ENCODE measurements around the gene BCAS1.

BCAS1 gene

DNA sequence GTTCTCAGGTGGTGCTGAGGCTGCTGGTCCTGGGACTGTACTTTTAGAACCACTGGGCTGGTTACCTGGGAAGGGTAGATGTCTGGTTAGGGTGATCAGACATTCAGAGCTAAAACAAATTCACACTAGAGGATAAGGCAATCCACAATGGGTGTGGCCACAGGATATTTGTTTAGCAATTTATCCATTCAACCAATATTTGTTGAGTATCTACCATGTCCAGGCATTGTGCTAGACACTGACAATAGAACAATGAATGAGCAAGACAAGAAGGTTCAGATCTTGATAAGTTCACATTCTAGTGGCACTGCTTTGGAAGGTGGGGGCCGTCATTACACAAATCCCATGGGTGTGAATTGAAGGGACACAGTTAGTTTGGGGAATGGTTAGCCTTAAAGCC, 131.7 kb downstream of the BCAS1 start:
- H3K27ac ChIP-seq (ENCODE audit: low read length) = no peak overlapping the region
- no peaks in the 10 kb centered on the region for H4K20me1 ChIP-seq (ENCODE audit: insufficient read depth, low read length)
- no peak overlapping the region for H3K4me3 ChIP-seq (ENCODE audit: low read length)
- TF ChIP-seq, protein P1, sequence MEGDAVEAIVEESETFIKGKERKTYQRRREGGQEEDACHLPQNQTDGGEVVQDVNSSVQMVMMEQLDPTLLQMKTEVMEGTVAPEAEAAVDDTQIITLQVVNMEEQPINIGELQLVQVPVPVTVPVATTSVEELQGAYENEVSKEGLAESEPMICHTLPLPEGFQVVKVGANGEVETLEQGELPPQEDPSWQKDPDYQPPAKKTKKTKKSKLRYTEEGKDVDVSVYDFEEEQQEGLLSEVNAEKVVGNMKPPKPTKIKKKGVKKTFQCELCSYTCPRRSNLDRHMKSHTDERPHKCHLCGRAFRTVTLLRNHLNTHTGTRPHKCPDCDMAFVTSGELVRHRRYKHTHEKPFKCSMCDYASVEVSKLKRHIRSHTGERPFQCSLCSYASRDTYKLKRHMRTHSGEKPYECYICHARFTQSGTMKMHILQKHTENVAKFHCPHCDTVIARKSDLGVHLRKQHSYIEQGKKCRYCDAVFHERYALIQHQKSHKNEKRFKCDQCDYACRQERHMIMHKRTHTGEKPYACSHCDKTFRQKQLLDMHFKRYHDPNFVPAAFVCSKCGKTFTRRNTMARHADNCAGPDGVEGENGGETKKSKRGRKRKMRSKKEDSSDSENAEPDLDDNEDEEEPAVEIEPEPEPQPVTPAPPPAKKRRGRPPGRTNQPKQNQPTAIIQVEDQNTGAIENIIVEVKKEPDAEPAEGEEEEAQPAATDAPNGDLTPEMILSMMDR (IDR thresholded peaks at IDR 0.05; ENCODE audit: low read length) = no peak
- TF ChIP-seq EZH2 (optimal IDR thresholded peaks at IDR 0.05; ENCODE audit: low read depth, low read length) = no peak
- TF ChIP-seq EZH2phosphoT487 (IDR thresholded peaks at IDR 0.05; ENCODE audit: low read length) = no peak
- no peaks in the 10 kb centered on the region for H3K27me3 ChIP-seq (replicated peaks; ENCODE audit: insufficient read depth, low read length)
- no peak overlapping the region for H3K4me2 ChIP-seq (ENCODE audit: low read depth, low read length)
- no peak overlapping the region for H3K9ac ChIP-seq (ENCODE audit: low read length)
- DNase-seq = no peak
- no peaks in the 10 kb centered on the region for H3K9me3 ChIP-seq (replicated peaks; ENCODE audit: insufficient read depth, low read length)
- peaks cover 44% of the 10 kb centered on the region for H3F3A ChIP-seq (ENCODE audit: insufficient read depth, low read length)
- H3K4me1 ChIP-seq (ENCODE audit: low read length) = peaks cover 71% of the 10 kb centered on the region
- no peak overlapping the region for H2AFZ ChIP-seq (ENCODE audit: low read length)
- no peaks in the 10 kb centered on the region for H3K36me3 ChIP-seq (replicated peaks; ENCODE audit: insufficient read depth, low read length)
- no peaks in the 10 kb centered on the region for H3K9me2 ChIP-seq (replicated peaks; ENCODE audit: insufficient read depth, low read length)
- H3K79me2 ChIP-seq (ENCODE audit: low read length) = peaks cover 14% of the 10 kb centered on the region

DNA sequence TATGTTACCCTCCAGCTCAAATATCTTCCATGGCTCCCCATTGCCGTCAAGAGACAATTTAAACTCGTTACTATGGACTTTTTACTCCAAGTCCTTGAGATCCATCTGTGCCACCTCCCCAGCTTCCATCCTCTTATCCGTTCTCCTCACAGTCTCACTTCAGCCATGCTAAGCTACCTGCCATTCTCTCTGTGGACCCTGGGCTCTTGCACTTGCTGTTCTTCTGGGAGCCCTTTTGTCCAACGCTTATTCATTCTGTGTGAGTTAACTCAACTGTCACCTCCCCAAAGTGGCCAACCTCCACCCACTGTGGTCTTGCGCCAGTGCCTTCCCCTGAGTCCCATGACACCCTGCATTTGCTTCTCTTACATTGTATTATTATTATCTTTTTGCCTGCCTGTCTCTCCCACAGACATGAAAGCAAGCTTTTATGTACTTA, 132.4 kb downstream of the BCAS1 start:
- Histone ChIP-seq H3F3A (ENCODE audit: insufficient read depth, low read length) (peaks cover 48% of the 10 kb centered on the region), H3K9me3 (replicated peaks; ENCODE audit: insufficient read depth, low read length) (no peaks in the 10 kb centered on the region), H3K4me2 (ENCODE audit: low read depth, low read length) (no peak overlapping the region), H3K36me3 (replicated peaks; ENCODE audit: insufficient read depth, low read length) (no peaks in the 10 kb centered on the region), H4K20me1 (ENCODE audit: insufficient read depth, low read length) (no peaks in the 10 kb centered on the region), H3K9ac (ENCODE audit: low read length) (no peak overlapping the region), H3K27ac (ENCODE audit: low read length) (no peak overlapping the region), H3K9me2 (replicated peaks; ENCODE audit: insufficient read depth, low read length) (no peaks in the 10 kb centered on the region), H3K79me2 (ENCODE audit: low read length) (peaks cover 14% of the 10 kb centered on the region), H3K4me3 (ENCODE audit: low read length) (no peak overlapping the region), H3K4me1 (ENCODE audit: low read length) (peaks cover 72% of the 10 kb centered on the region), H2AFZ (ENCODE audit: low read length) (no peak overlapping the region), H3K27me3 (replicated peaks; ENCODE audit: insufficient read depth, low read length) (no peaks in the 10 kb centered on the region)
- TF ChIP-seq EZH2phosphoT487 (IDR thresholded peaks at IDR 0.05; ENCODE audit: low read length) (no peak), EZH2 (optimal IDR thresholded peaks at IDR 0.05; ENCODE audit: low read depth, low read length) (no peak)
- TF ChIP-seq, protein P1 (IDR thresholded peaks at IDR 0.05; ENCODE audit: low read length) = no peak
- DNase-seq = no peak

DNA sequence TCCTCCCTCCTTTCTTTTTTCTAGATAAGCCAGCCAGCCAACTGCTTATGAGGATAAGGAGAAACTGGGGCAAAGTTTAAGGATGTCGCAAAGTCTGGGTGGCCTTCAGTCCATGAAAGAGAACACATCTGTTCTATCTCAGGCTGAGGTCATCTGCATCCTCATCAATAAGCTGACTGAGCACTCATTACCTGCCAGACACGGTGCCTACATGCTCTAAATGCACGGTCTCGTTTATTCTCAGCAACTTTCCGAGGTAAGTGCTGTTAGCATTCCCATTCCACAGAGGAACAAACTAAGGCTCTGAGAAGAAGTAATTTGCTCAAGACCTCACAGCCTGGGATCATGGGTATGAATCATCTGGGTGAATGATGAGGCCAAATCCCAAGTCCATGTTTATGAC, 133.1 kb downstream of the BCAS1 start:
- Histone ChIP-seq H3K9ac (ENCODE audit: low read length) (no peak overlapping the region), H3K36me3 (replicated peaks; ENCODE audit: insufficient read depth, low read length) (no peaks in the 10 kb centered on the region), H4K20me1 (ENCODE audit: insufficient read depth, low read length) (no peaks in the 10 kb centered on the region), H3F3A (ENCODE audit: insufficient read depth, low read length) (peaks cover 46% of the 10 kb centered on the region), H3K27me3 (replicated peaks; ENCODE audit: insufficient read depth, low read length) (no peaks in the 10 kb centered on the region), H3K4me3 (ENCODE audit: low read length) (no peak overlapping the region), H3K27ac (ENCODE audit: low read length) (no peak overlapping the region), H2AFZ (ENCODE audit: low read length) (no peak overlapping the region), H3K4me1 (ENCODE audit: low read length) (peaks cover 66% of the 10 kb centered on the region), H3K9me3 (replicated peaks; ENCODE audit: insufficient read depth, low read length) (no peaks in the 10 kb centered on the region), H3K4me2 (ENCODE audit: low read depth, low read length) (no peak overlapping the region), H3K79me2 (ENCODE audit: low read length) (peaks cover 14% of the 10 kb centered on the region), H3K9me2 (replicated peaks; ENCODE audit: insufficient read depth, low read length) (no peaks in the 10 kb centered on the region)
- TF ChIP-seq EZH2phosphoT487 (IDR thresholded peaks at IDR 0.05; ENCODE audit: low read length) (no peak), EZH2 (optimal IDR thresholded peaks at IDR 0.05; ENCODE audit: low read depth, low read length) (no peak)
- TF ChIP-seq, protein P1 (IDR thresholded peaks at IDR 0.05; ENCODE audit: low read length) = no peak
- DNase-seq = no peak
